HuH-7.5 (cell line): Measurements from ENCODE around the gene MYO5A.
"Not testable (repeated sequence)": the region's sequence is repeated elsewhere in the genome, so short reads cannot be mapped to it uniquely, and the experiment has no call there.

Experiments
- DNase-seq: peaks from one replicate; pipeline ENCODE4 v3.0.0; 2011; ENCODE audit warnings: low spot score

MYO5A gene

GRCh38 chr15:52528564-52529340 is at the start of gene MYO5A:
Gene MYO5A (minus strand): TSS chr15:52528880. CDS start chr15:52528806, 74 bp downstream.
- DNase-seq, result peak; percentile 79

GRCh38 chr15:52576692-52577091 is 48.0 kb upstream of the MYO5A start:
- no peak for DNase-seq

- not testable (repeated sequence) for DNase-seq
These were observed 46.9 kb upstream of the MYO5A start for GRCh38 chr15:52575573-52575972.

GRCh38 chr15:52575072-52575471 is 46.4 kb upstream of the MYO5A start:
- DNase-seq, result no peak

- not testable (repeated sequence) for DNase-seq
These were observed 45.9 kb upstream of the MYO5A start for GRCh38 chr15:52574623-52575022.

GRCh38 chr15:52568601-52569585 is 40.2 kb upstream of the MYO5A start, which contains the start of gene ARPP19:
Gene ARPP19 (minus strand): TSS chr15:52569030. CDS start chr15:52568892, 138 bp downstream.
- peak; percentile 85 for DNase-seq

GRCh38 chr15:52567871-52568600 is 39.4 kb upstream of the MYO5A start:
- DNase-seq, result peak; percentile 28

GRCh38 chr15:52566889-52567288 is 38.2 kb upstream of the MYO5A start:
- no peak for DNase-seq

GRCh38 chr15:52565417-52566358 is 37.0 kb upstream of the MYO5A start:
- not testable (repeated sequence) for DNase-seq

GRCh38 chr15:52563501-52564060 is 34.9 kb upstream of the MYO5A start:
- no peak for DNase-seq

- no peak for DNase-seq
These were observed 30.9 kb upstream of the MYO5A start for GRCh38 chr15:52559575-52559974.

- DNase-seq, result no peak
These were observed 30.3 kb upstream of the MYO5A start for GRCh38 chr15:52559022-52559421.

- DNase-seq, result no peak
These were observed 29.5 kb upstream of the MYO5A start for GRCh38 chr15:52558196-52558595.

- DNase-seq, result no peak
These were observed 28.6 kb upstream of the MYO5A start for GRCh38 chr15:52557274-52557641.

GRCh38 chr15:52556524-52557273 is 28.0 kb upstream of the MYO5A start:
- no peak for DNase-seq

- no peak for DNase-seq
These were observed 23.6 kb upstream of the MYO5A start for GRCh38 chr15:52552303-52552702.

- no peak for DNase-seq
These were observed 23.1 kb upstream of the MYO5A start for GRCh38 chr15:52551762-52552161.

GRCh38 chr15:52551186-52551585 is 22.5 kb upstream of the MYO5A start:
- DNase-seq, result not testable (repeated sequence)

GRCh38 chr15:52546031-52546751 is 17.5 kb upstream of the MYO5A start:
- DNase-seq, result no peak
